Stomach (tissue), 4 donors: ENCODE data around the gene MOV10L1.

ENCODE experiments used
- EP300 ChIP-seq: sonication (generic); formaldehyde crosslinking; IDR thresholded peaks from one replicate; pipeline ENCODE4 v1.6.1; 2017; ENCODE audit warnings: antibody characterized with exemption
- POLR2A ChIP-seq, 4 donors: fragments of 450-650 bp; IDR thresholded peaks; one replicate each; pipeline ENCODE4 v1.6.1; 2016; ENCODE audit warnings: antibody characterized with exemption in 4 of 4, control low read depth in 2 of 4, mild to moderate bottlenecking in 1 of 4, moderate library complexity in 1 of 4
- POLR2AphosphoS5 ChIP-seq, 3 donors: sonication (generic); formaldehyde crosslinking; IDR thresholded peaks; one replicate each; pipeline ENCODE4 v1.6.1; 2016; ENCODE audit warnings: antibody characterized with exemption in 3 of 3
- TF ChIP-seq, protein P1 (sequence below), 7 experiments: fragments of 450-650 bp in 4 of 7; fragments of 200-600 bp in 3 of 7; sonication (generic) in 3 of 7; IDR thresholded peaks; one replicate each; pipeline ENCODE4 v1.5.1; 2016 to 2019; ENCODE audit warnings: antibody characterized with exemption in 7 of 7, control low read depth in 2 of 7, mild to moderate bottlenecking in 1 of 7

DNA sequence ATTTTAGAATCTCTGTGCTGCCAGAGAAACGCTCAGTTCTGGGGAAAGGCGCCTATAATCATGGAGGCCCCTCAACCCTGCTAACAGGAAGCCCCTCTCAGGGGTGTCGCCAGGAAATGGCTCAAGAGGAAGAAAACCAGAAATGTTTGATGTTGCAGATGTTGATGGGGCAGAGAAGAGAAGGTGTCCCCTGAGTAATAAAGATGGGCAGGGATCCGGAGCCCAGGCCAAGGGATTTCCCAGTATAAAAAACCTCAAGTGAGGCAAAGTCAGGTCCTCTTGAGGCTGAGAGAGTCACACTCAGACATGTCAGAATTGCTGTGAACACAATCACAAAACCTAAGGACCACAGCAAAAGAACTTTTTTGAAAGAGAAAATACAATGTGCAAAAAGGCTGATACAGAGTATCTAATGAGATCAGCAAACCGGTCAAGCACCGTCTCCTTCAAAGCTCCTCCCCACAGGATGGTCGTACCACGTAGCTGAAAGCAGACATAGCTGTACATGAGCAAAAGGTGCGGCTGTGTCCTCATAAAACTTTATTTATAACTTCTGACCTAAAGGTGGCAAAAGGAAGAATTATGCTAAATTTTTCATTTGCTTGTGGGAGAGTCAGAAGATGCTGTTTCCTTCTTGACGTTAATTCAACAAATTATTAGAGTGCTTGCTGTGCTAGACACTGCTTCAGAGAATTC lies 12.2 kb downstream of the MOV10L1 start:
- TF ChIP-seq, protein P1, sequence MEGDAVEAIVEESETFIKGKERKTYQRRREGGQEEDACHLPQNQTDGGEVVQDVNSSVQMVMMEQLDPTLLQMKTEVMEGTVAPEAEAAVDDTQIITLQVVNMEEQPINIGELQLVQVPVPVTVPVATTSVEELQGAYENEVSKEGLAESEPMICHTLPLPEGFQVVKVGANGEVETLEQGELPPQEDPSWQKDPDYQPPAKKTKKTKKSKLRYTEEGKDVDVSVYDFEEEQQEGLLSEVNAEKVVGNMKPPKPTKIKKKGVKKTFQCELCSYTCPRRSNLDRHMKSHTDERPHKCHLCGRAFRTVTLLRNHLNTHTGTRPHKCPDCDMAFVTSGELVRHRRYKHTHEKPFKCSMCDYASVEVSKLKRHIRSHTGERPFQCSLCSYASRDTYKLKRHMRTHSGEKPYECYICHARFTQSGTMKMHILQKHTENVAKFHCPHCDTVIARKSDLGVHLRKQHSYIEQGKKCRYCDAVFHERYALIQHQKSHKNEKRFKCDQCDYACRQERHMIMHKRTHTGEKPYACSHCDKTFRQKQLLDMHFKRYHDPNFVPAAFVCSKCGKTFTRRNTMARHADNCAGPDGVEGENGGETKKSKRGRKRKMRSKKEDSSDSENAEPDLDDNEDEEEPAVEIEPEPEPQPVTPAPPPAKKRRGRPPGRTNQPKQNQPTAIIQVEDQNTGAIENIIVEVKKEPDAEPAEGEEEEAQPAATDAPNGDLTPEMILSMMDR (IDR thresholded peaks at IDR 0.05) = no peak
- TF ChIP-seq POLR2A (IDR thresholded peaks at IDR 0.05) (no peak), POLR2AphosphoS5 (IDR thresholded peaks at IDR 0.05) (no peak), EP300 (no peak)
